ENCODE data around the gene TMEM242.
A peak's percentile ranks its signal among the peaks of the same experiment; 100 is the strongest.
"Not testable (repeated sequence)": the region's sequence is repeated elsewhere in the genome, so short reads cannot be mapped to it uniquely, and the experiment has no call there.

TMEM242 gene

GRCh38 chr6:157312757-157313156, 10.6 kb downstream of the TMEM242 start:
- Histone ChIP-seq H3K36me3 (ENCODE audit: control insufficient read depth in 1 of 2, insufficient read depth in 2 of 2, low read depth in 1 of 2, low read length in 2 of 2) (peaks cover 35 to 56% of the 10 kb centered on the region in 2 experiments), H2BK15ac (ENCODE audit: low read depth, poor library complexity, severe bottlenecking) (no peak overlapping the region), H2BK5ac (ENCODE audit: low read depth, low read length, poor library complexity, severe bottlenecking) (no peak overlapping the region), H3K9ac (ENCODE audit: low read length) (no peak overlapping the region), H3K79me1 (replicated peaks; ENCODE audit: low read length, poor library complexity, severe bottlenecking) (peaks cover 12% of the 10 kb centered on the region), H3K23ac (ENCODE audit: low read length in 2 of 2) (no peak overlapping the region), H3K4me1 (ENCODE audit: control insufficient read depth, insufficient read depth, low read depth, low read length) (no peaks in the 10 kb centered on the region), H3K14ac (ENCODE audit: low read length in 2 of 2) (no peak overlapping the region), H4K8ac (ENCODE audit: low read length) (no peak overlapping the region), H3K18ac (ENCODE audit: low read depth in 1 of 2, low read length in 2 of 2) (no peak overlapping the region), H2AFZ (ENCODE audit: low read depth, low read length) (no peak overlapping the region), H3K27me3 (ENCODE audit: control insufficient read depth in 1 of 2, insufficient read depth in 1 of 2, low read length in 2 of 2) (no peaks in the 10 kb centered on the region), H3K27ac (ENCODE audit: low read length, poor library complexity, severe bottlenecking) (no peak overlapping the region), H2BK120ac (ENCODE audit: low read depth, low read length) (no peak overlapping the region), H2BK12ac (ENCODE audit: low read length in 2 of 2) (no peak overlapping the region), H4K91ac (ENCODE audit: low read length) (no peak overlapping the region), H3K4me2 (ENCODE audit: low read length, poor library complexity, severe bottlenecking) (no peak overlapping the region), H3K4me3 (ENCODE audit: insufficient read depth in 1 of 2, low read depth in 1 of 2, low read length in 2 of 2) (no peak overlapping the region), H3K4ac (ENCODE audit: low read depth in 1 of 2, low read length in 2 of 2) (no peak overlapping the region), H3K9me3 (ENCODE audit: control insufficient read depth, low read length) (no peaks in the 10 kb centered on the region), H2AK5ac (ENCODE audit: low read length, severe bottlenecking) (no peak overlapping the region)
- 71% methylated on average over 9 of the region's 9 CpGs for WGBS
- no peak for DNase-seq

GRCh38 chr6:157310693-157311092, 12.6 kb downstream of the TMEM242 start:
- not testable (repeated sequence) for H2AK5ac ChIP-seq (ENCODE audit: low read length, severe bottlenecking); H3K4ac ChIP-seq (ENCODE audit: low read depth in 1 of 2, low read length in 2 of 2); H3K27ac ChIP-seq (ENCODE audit: low read length, poor library complexity, severe bottlenecking); H3K4me1 ChIP-seq (ENCODE audit: control insufficient read depth, insufficient read depth, low read depth, low read length); H3K4me3 ChIP-seq (ENCODE audit: insufficient read depth in 1 of 2, low read depth in 1 of 2, low read length in 2 of 2); H2BK15ac ChIP-seq (ENCODE audit: low read depth, poor library complexity, severe bottlenecking); H2BK5ac ChIP-seq (ENCODE audit: low read depth, low read length, poor library complexity, severe bottlenecking); DNase-seq; H3K23ac ChIP-seq (ENCODE audit: low read length in 2 of 2); H3K9me3 ChIP-seq (ENCODE audit: control insufficient read depth, low read length); H2BK12ac ChIP-seq (ENCODE audit: low read length in 2 of 2); H2AFZ ChIP-seq (ENCODE audit: low read depth, low read length); H3K27me3 ChIP-seq (ENCODE audit: control insufficient read depth in 1 of 2, insufficient read depth in 1 of 2, low read length in 2 of 2); H2BK120ac ChIP-seq (ENCODE audit: low read depth, low read length); H3K9ac ChIP-seq (ENCODE audit: low read length); H3K18ac ChIP-seq (ENCODE audit: low read depth in 1 of 2, low read length in 2 of 2); H3K14ac ChIP-seq (ENCODE audit: low read length in 2 of 2); H4K8ac ChIP-seq (ENCODE audit: low read length); H4K91ac ChIP-seq (ENCODE audit: low read length); H3K4me2 ChIP-seq (ENCODE audit: low read length, poor library complexity, severe bottlenecking)
- Histone ChIP-seq H3K36me3 (ENCODE audit: control insufficient read depth in 1 of 2, insufficient read depth in 2 of 2, low read depth in 1 of 2, low read length in 2 of 2) (peaks cover 37 to 45% of the 10 kb centered on the region in 2 experiments), H3K79me1 (replicated peaks; ENCODE audit: low read length, poor library complexity, severe bottlenecking) (peaks cover 22% of the 10 kb centered on the region)
- 75% methylated on average over 5 of the region's 5 CpGs for WGBS

- no peak overlapping the region for H3K4me3 ChIP-seq (ENCODE audit: insufficient read depth in 1 of 2, low read depth in 1 of 2, low read length in 2 of 2)
- H2BK12ac ChIP-seq (ENCODE audit: low read length in 2 of 2), result no peak overlapping the region
- H3K79me1 ChIP-seq (replicated peaks; ENCODE audit: low read length, poor library complexity, severe bottlenecking), result peaks cover 27% of the 10 kb centered on the region
- peaks cover 7% of the 10 kb centered on the region for H3K4me1 ChIP-seq (ENCODE audit: control insufficient read depth, insufficient read depth, low read depth, low read length)
- H2AFZ ChIP-seq (ENCODE audit: low read depth, low read length), result no peak overlapping the region
- no peak overlapping the region for H2BK5ac ChIP-seq (ENCODE audit: low read depth, low read length, poor library complexity, severe bottlenecking)
- no peak overlapping the region for H2BK120ac ChIP-seq (ENCODE audit: low read depth, low read length)
- H3K9me3 ChIP-seq (ENCODE audit: control insufficient read depth, low read length), result no peaks in the 10 kb centered on the region
- H3K27me3 ChIP-seq (ENCODE audit: control insufficient read depth in 1 of 2, insufficient read depth in 1 of 2, low read length in 2 of 2), result no peaks in the 10 kb centered on the region
- H3K27ac ChIP-seq (ENCODE audit: low read length, poor library complexity, severe bottlenecking), result no peak overlapping the region
- H3K36me3 ChIP-seq (ENCODE audit: control insufficient read depth in 1 of 2, insufficient read depth in 2 of 2, low read depth in 1 of 2, low read length in 2 of 2), result peaks cover 21 to 22% of the 10 kb centered on the region in 2 experiments
- no peak overlapping the region for H3K18ac ChIP-seq (ENCODE audit: low read depth in 1 of 2, low read length in 2 of 2)
- H3K14ac ChIP-seq (ENCODE audit: low read length in 2 of 2), result no peak overlapping the region
- no peak overlapping the region for H2BK15ac ChIP-seq (ENCODE audit: low read depth, poor library complexity, severe bottlenecking)
- no peak overlapping the region for H4K8ac ChIP-seq (ENCODE audit: low read length)
- DNase-seq, result no peak
- no peak overlapping the region for H3K9ac ChIP-seq (ENCODE audit: low read length)
- WGBS, result 88% methylated on average over 4 of the region's 5 CpGs
- no peak overlapping the region for H3K4me2 ChIP-seq (ENCODE audit: low read length, poor library complexity, severe bottlenecking)
- no peak overlapping the region for H2AK5ac ChIP-seq (ENCODE audit: low read length, severe bottlenecking)
- H4K91ac ChIP-seq (ENCODE audit: low read length), result no peak overlapping the region
- H3K4ac ChIP-seq (ENCODE audit: low read depth in 1 of 2, low read length in 2 of 2), result no peak overlapping the region
- H3K23ac ChIP-seq (ENCODE audit: low read length in 2 of 2), result no peak overlapping the region
These were observed 15.7 kb downstream of the TMEM242 start for GRCh38 chr6:157307661-157308060.

GRCh38 chr6:157305670-157306653, 17.4 kb downstream of the TMEM242 start:
- Histone ChIP-seq H3K27me3 (ENCODE audit: control insufficient read depth in 1 of 2, insufficient read depth in 1 of 2, low read length in 2 of 2) (no peaks in the 10 kb centered on the region), H4K8ac (ENCODE audit: low read length) (peak overlapping the region; percentile 64), H3K18ac (ENCODE audit: low read depth in 1 of 2, low read length in 2 of 2) (peak overlapping the region; percentile 24 to 78), H4K91ac (ENCODE audit: low read length) (no peak overlapping the region), H3K4me1 (ENCODE audit: control insufficient read depth, insufficient read depth, low read depth, low read length) (peaks cover 7% of the 10 kb centered on the region), H3K4ac (ENCODE audit: low read depth in 1 of 2, low read length in 2 of 2) (no peak overlapping the region), H3K4me2 (ENCODE audit: low read length, poor library complexity, severe bottlenecking) (no peak overlapping the region), H2BK5ac (ENCODE audit: low read depth, low read length, poor library complexity, severe bottlenecking) (no peak overlapping the region), H3K23ac (ENCODE audit: low read length in 2 of 2) (no peak overlapping the region), H2AK5ac (ENCODE audit: low read length, severe bottlenecking) (no peak overlapping the region), H2BK12ac (ENCODE audit: low read length in 2 of 2) (peak overlapping the region in 1 of 2 experiments; percentile 39), H3K79me1 (replicated peaks; ENCODE audit: low read length, poor library complexity, severe bottlenecking) (peaks cover 33% of the 10 kb centered on the region), H3K4me3 (ENCODE audit: insufficient read depth in 1 of 2, low read depth in 1 of 2, low read length in 2 of 2) (no peak overlapping the region), H2BK120ac (ENCODE audit: low read depth, low read length) (no peak overlapping the region), H3K14ac (ENCODE audit: low read length in 2 of 2) (peak overlapping the region in 1 of 2 experiments; percentile 77), H3K27ac (ENCODE audit: low read length, poor library complexity, severe bottlenecking) (no peak overlapping the region), H3K9ac (ENCODE audit: low read length) (no peak overlapping the region), H3K9me3 (ENCODE audit: control insufficient read depth, low read length) (no peaks in the 10 kb centered on the region), H3K36me3 (ENCODE audit: control insufficient read depth in 1 of 2, insufficient read depth in 2 of 2, low read depth in 1 of 2, low read length in 2 of 2) (peaks cover 13 to 14% of the 10 kb centered on the region in 2 experiments), H2BK15ac (ENCODE audit: low read depth, poor library complexity, severe bottlenecking) (peak overlapping the region; percentile 17), H2AFZ (ENCODE audit: low read depth, low read length) (no peak overlapping the region)
- WGBS, result 94% methylated on average over 9 of the region's 9 CpGs
- DNase-seq, result no peak
